Right lobe of liver (tissue), 4 donors: ENCODE measurements around the gene GPC6.
A peak's percentile ranks its signal among the peaks of the same experiment; 100 is the strongest.

Experiments used
- POLR2A ChIP-seq: fragments of 450-650 bp; IDR thresholded peaks from one replicate; pipeline ENCODE4 v1.6.1; 2017; ENCODE audit warnings: antibody characterized with exemption, mild to moderate bottlenecking
- TF ChIP-seq, protein P1 (sequence below), 4 donors: fragments of 200-600 bp in 3 of 4; fragments of 450-650 bp in 1 of 4; IDR thresholded peaks; one replicate each; pipeline versions ENCODE4 v1.5.1 to v1.8.0; 2016 to 2022; ENCODE audit warnings: antibody characterized with exemption in 4 of 4, mild to moderate bottlenecking in 2 of 4
- donor health status: DM: no; HTN: no; CAD: no.
- donor health status: DM: no; HTN: no; CAD: no.
- donor health status: DM: no; HTN: yes; CAD: no.

- TF ChIP-seq, protein P1, sequence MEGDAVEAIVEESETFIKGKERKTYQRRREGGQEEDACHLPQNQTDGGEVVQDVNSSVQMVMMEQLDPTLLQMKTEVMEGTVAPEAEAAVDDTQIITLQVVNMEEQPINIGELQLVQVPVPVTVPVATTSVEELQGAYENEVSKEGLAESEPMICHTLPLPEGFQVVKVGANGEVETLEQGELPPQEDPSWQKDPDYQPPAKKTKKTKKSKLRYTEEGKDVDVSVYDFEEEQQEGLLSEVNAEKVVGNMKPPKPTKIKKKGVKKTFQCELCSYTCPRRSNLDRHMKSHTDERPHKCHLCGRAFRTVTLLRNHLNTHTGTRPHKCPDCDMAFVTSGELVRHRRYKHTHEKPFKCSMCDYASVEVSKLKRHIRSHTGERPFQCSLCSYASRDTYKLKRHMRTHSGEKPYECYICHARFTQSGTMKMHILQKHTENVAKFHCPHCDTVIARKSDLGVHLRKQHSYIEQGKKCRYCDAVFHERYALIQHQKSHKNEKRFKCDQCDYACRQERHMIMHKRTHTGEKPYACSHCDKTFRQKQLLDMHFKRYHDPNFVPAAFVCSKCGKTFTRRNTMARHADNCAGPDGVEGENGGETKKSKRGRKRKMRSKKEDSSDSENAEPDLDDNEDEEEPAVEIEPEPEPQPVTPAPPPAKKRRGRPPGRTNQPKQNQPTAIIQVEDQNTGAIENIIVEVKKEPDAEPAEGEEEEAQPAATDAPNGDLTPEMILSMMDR (IDR thresholded peaks at IDR 0.05) = no peak
- TF ChIP-seq POLR2A = peak; percentile 39
Observed at GRCh38 chr13:93226065-93226622, 463 bp upstream of the GPC6 start.
